H4 (cell line): ENCODE data around the gene GPR137B. TPM values are rescaled to one million over a fixed set of nuclear protein-coding genes. Genes with fewer than 3 reads are reported as not detected.
"Not testable (repeated sequence)": the region's sequence is repeated elsewhere in the genome, so short reads cannot be mapped to it uniquely, and the experiment has no call there.

Experiments
- DNase-seq: peaks from one replicate; pipeline ENCODE4 v3.0.0-alpha.2; 2015; ENCODE audit warnings: low spot score
- total RNA-seq: library from RNA; depleted of rRNA; stranded (reverse); fragments of >200 nt; shearing (Covaris generic); gene quantifications from 2 replicates; pipeline ENCODE4 v1.2.3, GENCODE V29; 2014

Gene GPR137B
- total RNA-seq, 1 experiment from 2014 or later: 11.4 TPM

DNA sequence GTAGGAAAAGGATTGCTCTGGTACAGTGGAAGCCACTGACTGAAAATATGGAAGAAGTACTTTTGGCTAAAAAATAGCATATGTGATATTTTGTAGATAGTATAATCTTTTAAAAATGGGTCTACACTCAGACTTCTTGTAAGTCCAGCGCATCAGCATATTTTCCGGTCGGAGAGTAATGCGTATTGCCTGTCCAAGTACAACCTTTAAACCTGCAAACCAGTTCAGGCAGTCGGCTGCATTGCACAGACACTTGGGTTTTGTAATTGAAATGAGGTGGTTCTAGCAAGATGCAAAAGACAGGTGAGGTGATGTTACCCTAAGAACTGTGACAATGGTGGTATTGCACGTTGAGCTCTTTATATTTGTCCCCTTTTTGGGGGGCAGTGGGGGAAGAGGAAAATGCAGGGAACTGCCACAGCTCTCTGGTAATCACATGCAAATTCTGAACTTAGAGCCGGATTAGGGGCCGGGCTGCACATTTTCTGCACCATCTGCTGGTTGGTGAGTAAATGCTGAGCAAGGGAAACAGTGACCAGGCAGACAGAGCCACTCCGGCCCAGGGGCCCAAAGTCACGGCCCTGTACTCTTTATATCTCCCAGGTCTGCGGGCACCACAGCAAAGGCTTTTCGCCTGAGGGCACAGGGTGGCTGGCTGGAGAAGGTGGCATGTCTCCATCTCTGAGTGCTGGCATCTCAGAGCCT lies 2.3 kb downstream of the GPR137B start:
- DNase-seq: no peak

- no peak for DNase-seq
These were observed 4.7 kb downstream of the GPR137B start for GRCh38 chr1:236147068-236147467.

DNA sequence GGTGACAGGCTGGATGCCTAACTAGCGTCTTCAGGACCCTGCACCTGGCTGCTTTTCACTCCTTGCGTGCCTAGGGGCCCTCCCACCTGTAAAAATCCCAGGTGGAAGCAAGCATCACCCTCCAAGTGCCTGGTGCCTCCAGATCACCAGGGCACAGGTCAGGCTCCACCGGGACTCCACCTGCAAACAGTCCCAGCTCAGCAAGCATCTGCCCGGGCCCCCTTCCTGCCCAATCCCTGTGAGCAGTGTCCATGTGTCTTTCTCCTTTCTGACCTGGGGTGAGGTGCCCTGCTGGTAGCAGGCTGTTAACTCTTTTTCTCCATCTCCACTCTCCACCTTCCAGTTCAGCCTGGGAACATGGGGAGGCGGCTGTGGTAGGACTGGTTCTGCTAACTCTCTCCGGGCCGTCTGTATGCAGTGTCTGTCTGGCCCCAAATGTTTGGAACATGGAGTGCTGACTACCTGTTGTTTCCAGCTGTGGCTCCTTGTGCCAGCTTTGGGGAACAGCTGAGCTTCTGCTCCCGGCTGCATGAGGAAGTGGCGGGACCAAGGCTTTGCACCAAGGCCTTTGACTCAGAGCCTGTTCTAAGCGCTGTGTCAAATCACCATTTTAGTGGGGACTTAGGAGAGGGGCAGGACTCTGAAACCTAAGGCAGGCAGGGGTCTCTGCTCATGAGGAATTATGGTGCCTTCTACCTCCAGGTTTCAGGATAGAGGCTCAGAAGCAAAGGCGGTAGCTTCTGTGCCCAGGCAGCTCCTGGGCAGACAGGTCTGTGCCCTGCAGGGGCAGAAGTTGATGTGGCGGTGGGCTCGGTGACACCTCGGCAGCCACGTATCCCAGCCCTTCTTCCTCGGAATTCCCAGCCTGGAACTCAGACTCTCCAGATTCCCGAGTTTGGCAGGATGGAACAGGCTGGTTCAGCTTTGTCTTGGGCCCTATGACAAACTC lies 5.5 kb downstream of the GPR137B start:
- no peak for DNase-seq

- no peak for DNase-seq
These were observed 6.1 kb downstream of the GPR137B start for GRCh38 chr1:236148470-236148845.

DNA sequence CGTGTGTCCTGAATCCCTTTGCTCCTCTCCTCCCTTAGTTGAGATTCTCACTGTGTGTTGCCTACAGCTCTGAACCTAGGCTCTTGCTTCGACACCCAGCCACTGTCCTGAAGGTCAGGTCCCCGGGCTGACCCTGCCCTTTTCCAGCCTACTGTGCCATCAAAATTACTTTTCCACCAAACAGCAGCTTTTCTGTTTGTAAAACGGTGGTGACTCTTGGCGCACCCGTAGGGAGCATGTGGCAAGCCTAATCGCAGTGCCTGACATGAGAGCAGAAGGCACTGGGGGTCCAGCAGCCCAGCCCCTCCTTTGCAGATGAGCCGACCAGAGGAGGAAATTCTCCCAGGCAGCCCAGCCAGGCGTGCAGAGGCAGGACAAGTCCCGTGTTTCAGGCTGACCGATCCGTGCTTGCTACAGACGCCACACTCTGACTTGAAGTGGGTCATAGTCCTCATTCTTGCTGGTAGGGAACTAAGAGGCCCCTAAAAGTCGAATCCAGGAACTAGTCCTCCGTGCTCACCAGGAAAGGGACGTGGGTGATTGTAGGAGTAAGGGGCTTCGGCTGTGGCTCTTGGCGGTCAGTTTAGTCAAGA lies 6.8 kb downstream of the GPR137B start:
- DNase-seq: no peak

DNA sequence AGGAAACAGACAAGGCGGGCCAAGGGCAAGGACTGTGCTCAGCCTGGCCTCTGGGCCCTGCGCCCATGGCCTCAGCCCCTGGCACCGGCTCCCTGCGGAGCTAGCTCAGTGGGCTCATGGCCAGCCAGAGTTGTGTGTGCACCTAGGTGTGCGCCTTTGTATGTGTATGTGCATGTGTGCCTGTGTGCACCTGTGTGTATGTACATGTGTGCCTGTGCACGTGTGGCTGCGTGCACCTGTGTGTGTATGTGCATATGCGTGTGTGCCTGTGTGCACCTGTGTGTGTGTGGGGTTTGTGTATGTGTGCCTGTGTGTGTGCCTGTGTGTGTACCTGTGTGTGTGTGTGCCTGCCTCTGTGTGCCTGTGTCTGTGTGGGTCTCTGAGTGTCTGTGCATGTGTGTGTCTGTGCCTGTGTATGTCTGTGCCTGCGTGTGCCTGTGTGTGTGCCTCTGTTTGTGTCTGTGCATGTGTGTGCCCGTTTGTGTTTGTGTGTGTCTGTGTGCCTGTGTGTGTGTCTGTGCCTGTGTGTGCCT lies 7.4 kb downstream of the GPR137B start:
- no peak for DNase-seq

DNA sequence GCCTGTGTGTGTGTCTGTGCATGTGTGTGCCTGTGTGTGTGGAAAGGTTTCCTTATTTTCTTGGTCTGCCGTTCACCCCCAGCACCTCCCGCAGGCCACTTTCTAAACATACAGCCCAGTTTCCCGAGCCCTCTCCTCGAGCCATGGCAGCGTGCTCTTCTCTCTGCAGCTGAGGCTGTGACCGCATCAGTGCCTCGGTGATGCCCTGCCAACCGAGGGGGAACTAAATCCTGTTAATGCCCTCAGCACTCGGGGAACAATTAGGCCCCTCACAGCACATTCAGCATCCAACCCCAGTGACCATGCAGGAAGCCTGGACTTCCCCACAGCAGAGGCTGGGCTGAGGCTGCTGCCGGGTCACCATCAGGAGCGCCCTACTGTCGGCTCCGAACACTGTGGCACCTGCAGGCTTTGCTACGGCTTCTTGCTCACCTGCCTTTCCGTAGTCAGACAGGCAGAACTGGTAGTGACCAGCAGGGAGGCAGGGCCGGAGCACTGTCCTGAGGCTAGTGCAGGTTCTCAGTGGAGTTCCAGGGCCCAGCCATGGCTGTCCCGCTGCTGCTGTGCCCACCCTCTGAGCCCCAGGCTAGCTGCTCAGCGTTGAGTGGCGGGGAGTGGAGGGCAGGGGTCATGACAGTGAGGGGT lies 8.1 kb downstream of the GPR137B start:
- no peak for DNase-seq

DNA sequence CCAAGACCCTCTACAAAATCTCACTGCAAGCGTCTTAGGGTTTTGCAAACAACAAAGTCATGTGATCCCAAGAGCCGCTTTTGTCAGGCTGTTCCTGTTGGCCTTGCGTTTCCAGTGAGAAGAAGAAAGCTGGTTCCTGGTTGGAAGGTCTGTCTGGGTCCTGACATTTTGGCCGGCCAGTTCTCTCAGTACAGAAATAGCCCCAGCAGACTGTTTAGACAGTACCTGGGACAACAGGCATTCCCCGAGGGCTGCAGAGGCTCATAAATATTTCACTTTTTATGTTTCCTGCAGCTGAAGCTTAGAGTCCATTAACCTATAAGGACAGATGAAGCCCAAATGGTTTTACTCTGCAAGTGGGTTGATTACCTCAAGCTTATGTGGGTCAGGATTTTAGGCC lies 8.6 kb downstream of the GPR137B start:
- DNase-seq: no peak

DNA sequence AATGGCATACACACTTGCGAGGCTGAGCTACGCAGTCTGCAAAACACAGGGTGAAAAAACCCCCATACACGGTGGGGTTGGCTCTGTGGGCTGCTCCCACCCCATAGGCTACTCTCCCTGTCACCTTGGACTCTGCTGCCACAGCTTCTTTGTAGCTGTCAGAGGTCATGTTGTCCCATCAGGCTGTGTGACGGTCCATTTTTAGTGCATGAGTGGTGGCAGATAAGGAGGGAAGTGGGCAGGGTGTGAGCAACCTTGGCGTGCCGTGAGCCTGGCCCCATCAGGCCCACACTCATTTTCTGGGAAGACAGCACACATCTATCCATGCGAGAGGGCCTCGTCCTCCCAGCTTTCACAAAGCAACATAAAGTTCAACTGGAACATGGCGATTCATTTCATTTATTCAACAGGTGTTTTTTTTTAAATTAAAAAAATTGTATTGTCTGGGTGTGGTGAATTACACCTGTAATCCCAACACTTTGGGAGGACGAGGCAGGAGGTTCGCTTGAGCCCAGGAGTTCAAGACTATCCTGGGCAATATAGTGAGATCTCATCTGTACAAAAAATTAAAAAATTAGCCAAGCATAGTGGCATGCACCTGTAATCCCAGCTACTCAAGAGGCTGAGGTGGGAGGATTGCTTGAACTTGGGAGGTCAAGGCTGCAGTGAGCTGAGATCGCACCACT lies 9.5 kb downstream of the GPR137B start:
- DNase-seq: no peak

GRCh38 chr1:236154126-236154525 lies 11.8 kb downstream of the GPR137B start:
- no peak for DNase-seq

DNA sequence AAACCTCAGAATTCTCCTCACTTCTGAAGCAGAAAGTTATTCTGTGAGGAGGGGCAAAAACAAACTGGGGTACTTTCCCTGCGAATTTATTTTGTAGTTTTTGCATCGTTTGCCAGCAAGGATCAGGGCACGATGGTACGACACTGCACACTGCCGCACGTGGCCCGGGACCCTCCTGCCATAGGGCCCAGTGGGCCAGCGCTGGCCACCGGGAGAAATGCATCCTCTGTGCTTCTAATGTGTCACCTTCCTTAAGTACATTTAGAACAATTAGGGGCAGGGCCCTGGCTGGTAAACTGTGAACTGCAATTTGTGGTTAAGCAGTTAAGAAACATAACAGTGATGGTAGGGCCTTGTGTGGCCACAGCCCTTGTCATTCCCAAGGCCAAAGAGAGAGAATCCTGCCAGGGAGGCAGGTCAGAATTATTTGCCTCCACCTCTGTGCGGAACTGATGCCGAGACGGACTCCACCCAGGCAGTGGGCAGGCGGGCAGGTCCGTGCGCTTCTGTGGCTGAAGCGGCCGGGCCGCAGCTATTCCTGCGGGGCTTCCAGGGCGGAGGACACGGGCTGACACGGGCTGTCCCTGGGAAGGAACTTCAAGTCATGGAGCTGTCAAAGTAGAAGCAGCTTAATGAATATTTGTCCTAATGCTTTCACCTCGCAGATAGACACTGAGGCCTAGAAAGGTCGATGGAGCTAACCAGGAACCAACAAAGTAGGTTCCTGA lies 12.5 kb downstream of the GPR137B start:
- no peak for DNase-seq

DNA sequence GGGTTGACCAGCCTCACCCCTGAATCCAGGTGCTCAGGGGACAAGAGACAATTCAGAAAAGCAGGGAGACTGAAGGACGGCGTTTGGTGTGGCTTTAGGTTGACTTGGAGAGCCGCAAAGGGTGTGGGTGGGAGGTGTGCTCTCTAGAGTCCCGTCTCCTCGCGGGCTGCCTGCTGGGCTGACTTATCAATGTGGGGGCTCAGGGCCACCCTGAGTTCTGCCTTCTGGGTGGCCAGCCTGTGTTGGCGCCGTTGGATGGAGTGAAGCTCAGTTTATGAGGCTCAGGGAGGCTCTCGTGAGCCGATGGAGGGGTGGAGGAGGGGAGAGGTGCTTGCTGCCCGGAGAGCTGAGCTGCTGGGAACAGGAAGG lies 13.0 kb downstream of the GPR137B start:
- no peak for DNase-seq

DNA sequence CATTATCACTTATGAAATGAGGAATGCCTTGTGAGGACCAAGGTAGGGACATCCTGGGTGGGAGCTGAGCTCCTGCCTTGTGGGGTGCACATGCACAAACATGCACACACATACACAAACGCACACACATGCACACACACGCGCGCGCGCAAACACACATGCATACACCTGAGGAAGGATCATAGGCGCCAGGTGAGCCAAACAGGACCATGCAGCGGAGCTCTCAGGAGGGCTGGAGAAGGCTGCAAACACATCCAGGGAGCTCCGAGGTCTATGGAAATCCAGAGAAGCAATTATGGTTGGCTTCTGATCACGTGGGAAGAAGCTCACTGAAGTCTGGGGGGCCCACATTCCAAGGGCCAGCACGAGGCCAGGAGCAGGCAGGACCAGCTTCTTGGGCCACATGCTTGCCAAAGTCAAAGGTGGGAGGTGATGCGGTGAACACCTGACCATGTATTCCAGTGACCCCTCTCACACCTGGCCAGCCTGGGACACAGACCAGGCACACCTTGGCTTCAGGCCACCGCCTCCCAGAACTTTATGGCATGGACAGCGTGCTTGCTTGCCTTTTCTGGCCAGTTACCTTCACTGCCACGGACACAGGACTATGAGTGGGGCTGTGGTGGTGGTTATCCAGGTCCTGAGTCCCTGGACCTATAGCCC lies 13.6 kb downstream of the GPR137B start:
- DNase-seq: no peak

- no peak for DNase-seq
These were observed 14.3 kb downstream of the GPR137B start for GRCh38 chr1:236156512-236157208.

- DNase-seq: not testable (repeated sequence)
These were observed 15.7 kb downstream of the GPR137B start for GRCh38 chr1:236158072-236158471.

DNA sequence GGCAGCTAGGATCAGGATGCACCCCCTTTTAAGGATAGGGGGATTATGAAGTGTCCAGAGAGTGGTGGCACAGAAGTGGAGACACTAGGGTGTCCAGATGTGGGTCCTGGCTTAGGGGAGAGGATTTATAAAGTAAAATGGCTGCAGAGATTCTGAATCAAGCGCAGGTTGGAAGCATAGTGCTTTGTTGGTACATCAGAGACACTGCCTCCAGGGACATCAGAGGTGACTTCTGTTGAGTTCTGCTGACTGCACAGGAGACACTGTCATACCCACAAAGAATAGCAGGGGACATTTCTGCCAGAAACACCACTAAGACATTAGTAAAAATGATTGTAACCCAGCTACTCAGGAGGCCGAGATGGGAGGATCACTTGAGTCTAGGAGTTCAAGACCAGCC lies 16.4 kb downstream of the GPR137B start:
- DNase-seq: no peak

DNA sequence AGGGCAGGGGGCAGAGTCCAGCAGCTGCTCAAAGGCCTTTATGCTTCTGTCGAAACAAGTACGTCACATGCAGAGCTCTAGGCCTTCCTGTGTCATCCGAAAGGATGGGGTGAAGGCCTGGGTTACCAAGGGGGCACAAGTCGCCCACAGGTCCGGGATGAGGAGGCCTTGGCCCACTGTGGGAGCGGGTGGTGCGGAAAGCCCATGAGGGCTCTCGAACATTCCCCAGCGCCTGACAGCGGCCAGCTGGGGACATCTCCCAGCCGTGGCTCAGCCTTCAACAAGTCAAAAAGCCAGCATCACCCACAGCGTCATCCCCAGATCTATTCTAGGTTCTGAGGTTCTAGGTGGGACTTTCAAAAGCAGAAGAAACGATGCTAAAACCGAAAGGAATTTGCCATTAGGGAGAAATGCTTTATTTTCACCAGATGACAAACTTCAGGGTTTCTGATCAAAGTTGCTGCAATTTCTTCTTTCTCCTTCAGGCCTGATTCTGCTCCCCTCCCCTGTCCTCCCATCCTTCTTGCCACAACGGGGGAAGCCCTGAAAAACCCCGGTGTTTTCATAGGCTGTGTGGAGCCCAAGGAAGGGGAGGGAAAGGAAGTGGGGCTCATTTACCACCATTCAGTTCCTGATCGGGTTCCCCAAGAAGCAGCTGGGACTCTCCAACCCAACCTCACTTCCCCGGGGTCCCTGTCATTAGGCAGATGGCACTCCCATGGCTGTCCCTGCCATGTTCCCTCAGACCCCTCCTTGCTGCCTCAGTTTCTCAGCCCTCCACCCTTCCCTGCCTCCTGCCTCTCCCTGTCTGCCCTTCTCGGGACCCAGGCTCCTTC lies 17.6 kb downstream of the GPR137B start:
- no peak for DNase-seq

DNA sequence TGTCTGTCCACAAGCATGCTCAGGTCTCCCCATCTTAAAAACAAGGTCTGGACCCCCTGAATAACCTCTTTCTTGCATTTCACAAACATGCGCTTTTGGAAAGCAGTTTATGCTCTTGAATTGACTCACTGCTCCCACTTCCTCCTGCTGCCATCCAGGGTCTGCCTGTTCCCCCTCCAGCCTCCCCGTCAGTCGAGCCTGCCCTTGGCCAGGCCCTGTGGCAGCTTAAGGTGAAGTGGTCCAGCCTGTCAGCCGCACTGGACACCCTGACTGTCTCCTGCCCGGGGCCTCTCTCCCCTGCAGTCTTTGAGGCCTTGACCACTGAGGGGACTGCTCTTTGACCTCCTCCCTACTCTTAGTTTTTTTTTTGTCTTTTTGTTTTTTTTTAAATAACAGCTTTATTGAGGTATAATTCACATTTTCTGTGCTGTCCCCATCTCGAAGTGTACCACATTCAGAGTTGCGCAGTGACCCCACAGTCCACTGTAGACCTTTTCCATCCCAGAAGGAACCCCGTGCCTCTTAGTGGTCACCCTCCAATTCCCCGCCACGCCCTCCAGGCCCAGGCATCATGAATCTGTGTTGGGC lies 18.3 kb downstream of the GPR137B start:
- DNase-seq: no peak
